ENCODE measurements around the gene SLC8A3. TPM values are rescaled to one million over a fixed set of nuclear protein-coding genes. Genes with fewer than 3 reads are reported as not detected.

The SLC8A3 gene
- total RNA-seq, 2 donors from 2014 or later, result under 0.01 to 0.66 TPM

DNA sequence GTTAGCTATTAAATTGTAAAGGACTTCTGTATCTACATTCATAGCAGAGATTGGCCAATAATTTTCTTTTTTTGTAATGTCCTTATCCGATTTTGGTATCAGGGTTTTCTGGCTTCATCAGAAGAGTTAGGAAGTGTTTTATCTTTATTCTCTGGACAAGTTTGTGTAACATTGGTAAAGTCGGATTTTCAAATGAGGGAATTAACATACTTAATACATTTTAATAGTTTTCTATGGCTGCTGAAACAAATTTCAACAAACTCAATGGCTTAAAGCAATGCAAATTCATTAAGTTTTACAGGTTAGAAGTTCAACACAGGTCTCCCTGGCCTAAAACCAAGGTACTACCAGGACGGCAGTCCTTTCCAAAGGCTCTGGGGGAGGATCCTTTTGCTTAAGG lies 13.2 kb upstream of the SLC8A3 start:
- Histone ChIP-seq H3K27ac (no peak overlapping the region), H3K4me3 (no peak overlapping the region), H3K4me1 (no peaks in the 10 kb centered on the region), H3K9me3 (no peaks in the 10 kb centered on the region), H3K36me3 (replicated peaks in 1 of 2; ENCODE audit: insufficient read depth in 1 of 2, low read depth in 2 of 2) (no peaks in the 10 kb centered on the region), H3K27me3 (no peaks in the 10 kb centered on the region)
- no peak for ATAC-seq
- no peak for DNase-seq
- WGBS, 2 donors, result 63 to 68% methylated on average over 3 of the region's 3 CpGs
- TF ChIP-seq, protein P1, sequence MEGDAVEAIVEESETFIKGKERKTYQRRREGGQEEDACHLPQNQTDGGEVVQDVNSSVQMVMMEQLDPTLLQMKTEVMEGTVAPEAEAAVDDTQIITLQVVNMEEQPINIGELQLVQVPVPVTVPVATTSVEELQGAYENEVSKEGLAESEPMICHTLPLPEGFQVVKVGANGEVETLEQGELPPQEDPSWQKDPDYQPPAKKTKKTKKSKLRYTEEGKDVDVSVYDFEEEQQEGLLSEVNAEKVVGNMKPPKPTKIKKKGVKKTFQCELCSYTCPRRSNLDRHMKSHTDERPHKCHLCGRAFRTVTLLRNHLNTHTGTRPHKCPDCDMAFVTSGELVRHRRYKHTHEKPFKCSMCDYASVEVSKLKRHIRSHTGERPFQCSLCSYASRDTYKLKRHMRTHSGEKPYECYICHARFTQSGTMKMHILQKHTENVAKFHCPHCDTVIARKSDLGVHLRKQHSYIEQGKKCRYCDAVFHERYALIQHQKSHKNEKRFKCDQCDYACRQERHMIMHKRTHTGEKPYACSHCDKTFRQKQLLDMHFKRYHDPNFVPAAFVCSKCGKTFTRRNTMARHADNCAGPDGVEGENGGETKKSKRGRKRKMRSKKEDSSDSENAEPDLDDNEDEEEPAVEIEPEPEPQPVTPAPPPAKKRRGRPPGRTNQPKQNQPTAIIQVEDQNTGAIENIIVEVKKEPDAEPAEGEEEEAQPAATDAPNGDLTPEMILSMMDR (IDR thresholded peaks at IDR 0.05), result no peak
- TF ChIP-seq POLR2A (IDR thresholded peaks at IDR 0.05), result no peak
- intact Hi-C loops (cut with DNase I), result no loop called here

DNA sequence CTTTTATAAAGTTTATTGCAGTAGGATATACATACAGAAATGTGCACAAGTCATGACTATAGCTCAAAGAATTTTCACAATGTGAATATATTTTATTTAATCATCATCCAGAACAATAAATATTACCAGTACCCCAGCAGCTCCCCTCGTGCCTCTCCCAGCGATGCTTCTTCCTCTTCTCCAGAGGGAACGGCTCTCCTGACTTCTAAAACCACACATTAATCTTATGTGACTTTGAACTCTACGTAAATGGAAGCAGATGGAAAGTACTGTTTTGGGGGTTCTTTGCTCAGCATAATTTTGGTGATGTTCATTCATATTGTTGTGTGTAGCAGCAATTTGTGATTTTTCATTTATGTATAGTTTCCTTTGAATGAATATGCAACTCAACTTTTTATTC lies 4.6 kb upstream of the SLC8A3 start:
- no peak for TF ChIP-seq POLR2A (IDR thresholded peaks at IDR 0.05)
- TF ChIP-seq, protein P1 (IDR thresholded peaks at IDR 0.05), result no peak
- intact Hi-C loops (cut with DNase I), result no loop called here
- 37 to 46% methylated on average over 4 of the region's 4 CpGs for WGBS, 2 donors
- Histone ChIP-seq H3K27me3 (peaks cover 0 to under 1% of the 10 kb centered on the region in 2 donors), H3K27ac (no peak overlapping the region), H3K4me3 (no peak overlapping the region), H3K9me3 (no peaks in the 10 kb centered on the region), H3K4me1 (peaks cover 9% of the 10 kb centered on the region), H3K36me3 (replicated peaks in 1 of 2; ENCODE audit: insufficient read depth in 1 of 2, low read depth in 2 of 2) (no peaks in the 10 kb centered on the region)
- DNase-seq, result no peak
- no peak for ATAC-seq

DNA sequence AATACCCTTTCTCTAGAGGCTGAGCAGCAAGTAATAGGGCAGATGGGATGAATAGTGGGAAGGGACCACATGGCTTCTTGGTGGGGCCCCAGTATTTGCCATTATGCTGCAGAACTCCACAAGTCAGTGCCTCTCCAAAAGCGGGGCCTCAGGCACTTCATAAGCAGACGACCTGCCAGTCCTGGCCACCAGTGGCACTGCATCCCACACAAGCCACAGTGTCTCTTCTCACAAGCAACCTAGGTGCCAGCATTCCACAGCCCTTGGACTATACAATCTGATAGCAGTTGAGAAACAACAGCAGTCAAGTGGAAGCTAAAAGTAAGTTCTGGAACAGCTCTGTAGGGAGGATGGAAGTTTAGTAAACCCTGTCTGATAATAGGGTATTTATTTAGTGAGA lies 4.2 kb upstream of the SLC8A3 start:
- TF ChIP-seq, protein P1 (IDR thresholded peaks at IDR 0.05), result no peak
- TF ChIP-seq POLR2A (IDR thresholded peaks at IDR 0.05), result no peak
- Histone ChIP-seq H3K4me1 (peaks cover 14% of the 10 kb centered on the region), H3K9me3 (no peaks in the 10 kb centered on the region), H3K4me3 (no peak overlapping the region), H3K27me3 (peaks cover 0 to 6% of the 10 kb centered on the region in 2 donors), H3K27ac (no peak overlapping the region), H3K36me3 (replicated peaks in 1 of 2; ENCODE audit: insufficient read depth in 1 of 2, low read depth in 2 of 2) (no peaks in the 10 kb centered on the region)
- DNase-seq (peak in 1 of 4 donors; percentile 6), ATAC-seq (no peak)
- WGBS, 2 donors, result 60 to 69% methylated on average over 2 of the region's 2 CpGs
- intact Hi-C loops (cut with DNase I), result no loop called here

DNA sequence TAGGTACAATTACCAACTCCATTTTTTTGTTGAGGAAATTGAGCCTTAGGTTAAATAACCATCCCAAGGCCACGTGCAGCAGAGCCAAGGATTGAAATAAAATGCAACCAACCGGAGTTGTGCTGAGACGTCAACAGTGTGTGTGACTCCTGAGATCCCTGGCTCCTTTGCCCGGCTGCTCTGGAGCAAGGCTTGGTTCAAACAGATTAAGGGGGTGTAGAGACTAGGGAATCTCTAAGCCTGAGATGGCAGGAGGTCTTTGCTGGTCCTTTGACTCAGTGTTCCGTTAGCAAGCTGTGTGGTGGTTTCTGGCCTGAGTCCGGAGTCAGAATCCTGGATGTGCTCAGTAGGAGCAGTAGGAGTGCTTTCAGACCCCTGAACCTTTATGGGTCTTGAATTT lies 1.4 kb upstream of the SLC8A3 start:
- DNase-seq (no peak), ATAC-seq (no peak)
- WGBS, 2 donors, result 73 to 80% methylated on average over 6 of the region's 6 CpGs
- intact Hi-C loops (cut with DNase I), result no loop called here
- no peaks in the 10 kb centered on the region for H3K36me3 ChIP-seq (replicated peaks in 1 of 2; ENCODE audit: insufficient read depth in 1 of 2, low read depth in 2 of 2)
- H3K27ac ChIP-seq, result no peak overlapping the region
- TF ChIP-seq POLR2A (IDR thresholded peaks at IDR 0.05), result no peak
- TF ChIP-seq, protein P1 (IDR thresholded peaks at IDR 0.05), result no peak
- H3K9me3 ChIP-seq, result no peaks in the 10 kb centered on the region
- peaks cover 0 to 11% of the 10 kb centered on the region in 2 donors for H3K27me3 ChIP-seq
- H3K4me1 ChIP-seq, result peaks cover 21% of the 10 kb centered on the region
- no peak overlapping the region for H3K4me3 ChIP-seq

DNA sequence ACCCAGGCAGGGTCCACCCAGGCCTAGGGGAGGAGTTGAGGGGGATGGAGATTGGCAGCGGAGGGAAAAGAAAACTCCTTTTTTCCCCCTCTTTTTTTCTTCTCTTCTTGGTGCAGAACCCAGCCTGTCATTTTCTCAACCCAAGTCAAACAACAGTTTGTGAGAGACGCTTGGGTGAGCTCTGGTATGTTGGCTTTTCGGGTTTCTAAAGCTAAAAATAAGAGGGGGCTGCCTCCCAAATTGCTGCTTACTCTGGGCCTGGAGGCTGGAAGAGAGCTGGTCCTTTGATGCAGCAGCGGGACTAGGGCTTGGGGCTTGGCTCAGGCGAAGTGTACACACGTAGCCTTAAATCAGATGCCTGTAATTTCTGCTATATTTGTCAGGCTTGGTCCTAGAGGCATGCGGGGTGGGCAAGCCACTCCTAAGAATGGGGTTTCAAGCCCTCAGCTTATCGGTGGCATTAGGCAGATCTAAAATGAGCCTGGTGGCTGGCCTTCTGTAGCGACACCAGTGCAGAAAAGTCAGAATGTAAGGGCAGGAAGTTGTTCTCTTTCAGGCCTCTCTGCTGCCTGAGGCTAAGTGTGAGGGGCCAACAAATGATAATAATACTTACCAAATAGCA lies 816 bp upstream of the SLC8A3 start:
- ATAC-seq (no peak), DNase-seq (no peak)
- Histone ChIP-seq H3K4me1 (peaks cover 21% of the 10 kb centered on the region), H3K4me3 (no peak overlapping the region), H3K27me3 (peaks cover 0 to 11% of the 10 kb centered on the region in 2 donors), H3K36me3 (replicated peaks in 1 of 2; ENCODE audit: insufficient read depth in 1 of 2, low read depth in 2 of 2) (no peaks in the 10 kb centered on the region), H3K27ac (no peak overlapping the region), H3K9me3 (no peaks in the 10 kb centered on the region)
- no peak for TF ChIP-seq POLR2A (IDR thresholded peaks at IDR 0.05)
- TF ChIP-seq, protein P1 (IDR thresholded peaks at IDR 0.05), result no peak
- WGBS, 2 donors, result 55 to 70% methylated on average over 9 of the region's 9 CpGs
- intact Hi-C loops (cut with DNase I), result no loop called here
